Measurements from ENCODE around the gene JTB.
A peak's percentile ranks its signal among the peaks of the same experiment; 100 is the strongest.

The JTB gene

GRCh38 chr1:153991151-153991630, 13.7 kb upstream of the JTB start:
- no peaks in the 10 kb centered on the region for H3K9me3 ChIP-seq (ENCODE audit: control insufficient read depth, low read length)
- no peak overlapping the region for H2AK5ac ChIP-seq (ENCODE audit: low read length, severe bottlenecking)
- H2BK12ac ChIP-seq (ENCODE audit: low read length in 2 of 2): no peak overlapping the region
- H3K36me3 ChIP-seq (ENCODE audit: control insufficient read depth in 1 of 2, insufficient read depth in 2 of 2, low read depth in 1 of 2, low read length in 2 of 2): peaks cover 20 to 44% of the 10 kb centered on the region in 2 experiments
- peak overlapping the region; percentile 69 for H4K8ac ChIP-seq (ENCODE audit: low read length)
- H3K4ac ChIP-seq (ENCODE audit: low read depth in 1 of 2, low read length in 2 of 2): peak overlapping the region in 1 of 2 experiments; percentile 92
- H3K9ac ChIP-seq (ENCODE audit: low read length): peak overlapping the region; percentile 98
- 16% methylated on average over 7 of the region's 9 CpGs for WGBS
- no peak overlapping the region for H3K27ac ChIP-seq (ENCODE audit: low read length, poor library complexity, severe bottlenecking)
- H2BK5ac ChIP-seq (ENCODE audit: low read depth, low read length, poor library complexity, severe bottlenecking): no peak overlapping the region
- H2AFZ ChIP-seq (ENCODE audit: low read depth, low read length): no peak overlapping the region
- H3K14ac ChIP-seq (ENCODE audit: low read length in 2 of 2): no peak overlapping the region
- H3K4me1 ChIP-seq (ENCODE audit: control insufficient read depth, insufficient read depth, low read depth, low read length): no peaks in the 10 kb centered on the region
- no peaks in the 10 kb centered on the region for H3K27me3 ChIP-seq (ENCODE audit: control insufficient read depth in 1 of 2, insufficient read depth in 1 of 2, low read length in 2 of 2)
- H3K23ac ChIP-seq (ENCODE audit: low read length in 2 of 2): no peak overlapping the region
- H2BK120ac ChIP-seq (ENCODE audit: low read depth, low read length): no peak overlapping the region
- no peak overlapping the region for H2BK15ac ChIP-seq (ENCODE audit: low read depth, poor library complexity, severe bottlenecking)
- peak overlapping the region; percentile 82 to 93 for H3K4me3 ChIP-seq (ENCODE audit: insufficient read depth in 1 of 2, low read depth in 1 of 2, low read length in 2 of 2)
- DNase-seq: no peak
- peak overlapping the region; percentile 48 for H3K4me2 ChIP-seq (ENCODE audit: low read length, poor library complexity, severe bottlenecking)
- H4K91ac ChIP-seq (ENCODE audit: low read length): no peak overlapping the region
- peak overlapping the region in 1 of 2 experiments; percentile 85 for H3K18ac ChIP-seq (ENCODE audit: low read depth in 1 of 2, low read length in 2 of 2)
- H3K79me1 ChIP-seq (replicated peaks; ENCODE audit: low read length, poor library complexity, severe bottlenecking): no peaks in the 10 kb centered on the region

DNA sequence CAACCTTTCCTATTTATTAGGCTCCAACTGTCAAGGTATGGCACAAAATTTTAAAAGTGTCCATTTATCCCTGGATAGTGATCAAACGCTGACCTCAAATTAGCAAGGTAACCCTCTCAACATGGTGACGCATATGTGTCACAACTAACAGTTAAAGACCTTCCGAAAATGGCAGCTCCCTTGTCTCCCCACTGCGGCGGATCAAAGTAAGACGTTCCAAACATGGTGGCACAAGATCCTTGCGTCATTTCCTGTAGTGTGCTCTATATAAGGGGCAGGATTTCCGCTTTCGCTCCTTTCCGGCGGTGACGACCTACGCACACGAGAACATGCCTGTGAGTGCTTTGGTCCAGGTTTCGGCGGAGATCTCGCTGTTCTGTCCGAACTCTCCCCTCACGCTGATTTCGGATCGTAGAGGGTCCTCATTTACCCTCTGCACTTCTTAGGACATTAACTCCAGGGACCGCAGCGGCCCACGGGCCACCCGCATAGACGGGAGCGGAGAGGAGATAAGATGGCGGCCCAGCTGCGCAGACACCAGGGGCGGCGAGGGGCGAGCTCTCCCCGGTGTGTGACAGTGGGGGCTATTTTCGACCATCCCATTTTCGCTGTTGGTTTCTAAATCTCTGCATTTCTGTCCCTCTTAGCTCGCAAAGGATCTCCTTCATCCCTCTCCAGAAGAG, 13.1 kb upstream of the JTB start, which contains the start of gene RPS27:
RPS27 (plus strand) TSS at position 295 of the 683 bp plus-strand sequence; CDS start at position 330, 35 bp downstream.
- no peak within 1 kb of the TSS for H2BK12ac ChIP-seq (ENCODE audit: low read length in 2 of 2)
- no peaks in the 10 kb centered on the region for H3K79me1 ChIP-seq (replicated peaks; ENCODE audit: low read length, poor library complexity, severe bottlenecking)
- peak within 1 kb of the TSS; percentile 82 to 93 for H3K4me3 ChIP-seq (ENCODE audit: insufficient read depth in 1 of 2, low read depth in 1 of 2, low read length in 2 of 2)
- H3K4ac ChIP-seq (ENCODE audit: low read depth in 1 of 2, low read length in 2 of 2): peak within 1 kb of the TSS; percentile 92 to 96
- DNase-seq: peak; percentile 98
- peak within 1 kb of the TSS; percentile 81 for H4K8ac ChIP-seq (ENCODE audit: low read length)
- H3K27ac ChIP-seq (ENCODE audit: low read length, poor library complexity, severe bottlenecking): peak within 1 kb of the TSS; percentile 89
- H3K4me1 ChIP-seq (ENCODE audit: control insufficient read depth, insufficient read depth, low read depth, low read length): no peaks in the 10 kb centered on the region
- no peaks in the 10 kb centered on the region for H3K9me3 ChIP-seq (ENCODE audit: control insufficient read depth, low read length)
- no peak within 1 kb of the TSS for H2AFZ ChIP-seq (ENCODE audit: low read depth, low read length)
- no peaks in the 10 kb centered on the region for H3K27me3 ChIP-seq (ENCODE audit: control insufficient read depth in 1 of 2, insufficient read depth in 1 of 2, low read length in 2 of 2)
- peaks cover 20 to 42% of the 10 kb centered on the region in 2 experiments for H3K36me3 ChIP-seq (ENCODE audit: control insufficient read depth in 1 of 2, insufficient read depth in 2 of 2, low read depth in 1 of 2, low read length in 2 of 2)
- H3K4me2 ChIP-seq (ENCODE audit: low read length, poor library complexity, severe bottlenecking): peak within 1 kb of the TSS; percentile 48
- under 1% methylated on average over 27 of the region's 36 CpGs for WGBS
- H2BK15ac ChIP-seq (ENCODE audit: low read depth, poor library complexity, severe bottlenecking): no peak within 1 kb of the TSS
- peak within 1 kb of the TSS; percentile 77 for H4K91ac ChIP-seq (ENCODE audit: low read length)
- no peak within 1 kb of the TSS for H3K23ac ChIP-seq (ENCODE audit: low read length in 2 of 2)
- peak within 1 kb of the TSS in 1 of 2 experiments; percentile 74 for H3K14ac ChIP-seq (ENCODE audit: low read length in 2 of 2)
- peak within 1 kb of the TSS; percentile 81 for H2BK5ac ChIP-seq (ENCODE audit: low read depth, low read length, poor library complexity, severe bottlenecking)
- peak within 1 kb of the TSS; percentile 98 for H3K9ac ChIP-seq (ENCODE audit: low read length)
- H2AK5ac ChIP-seq (ENCODE audit: low read length, severe bottlenecking): peak within 1 kb of the TSS; percentile 90
- peak within 1 kb of the TSS; percentile 77 for H2BK120ac ChIP-seq (ENCODE audit: low read depth, low read length)
- peak within 1 kb of the TSS; percentile 85 to 98 for H3K18ac ChIP-seq (ENCODE audit: low read depth in 1 of 2, low read length in 2 of 2)

- Histone ChIP-seq H4K8ac (ENCODE audit: low read length) (no peak overlapping the region), H2BK5ac (ENCODE audit: low read depth, low read length, poor library complexity, severe bottlenecking) (no peak overlapping the region), H3K9me3 (ENCODE audit: control insufficient read depth, low read length) (no peaks in the 10 kb centered on the region), H3K27me3 (ENCODE audit: control insufficient read depth in 1 of 2, insufficient read depth in 1 of 2, low read length in 2 of 2) (no peaks in the 10 kb centered on the region), H3K18ac (ENCODE audit: low read depth in 1 of 2, low read length in 2 of 2) (no peak overlapping the region), H3K36me3 (ENCODE audit: control insufficient read depth in 1 of 2, insufficient read depth in 2 of 2, low read depth in 1 of 2, low read length in 2 of 2) (peaks cover 12 to 32% of the 10 kb centered on the region in 2 experiments), H3K27ac (ENCODE audit: low read length, poor library complexity, severe bottlenecking) (no peak overlapping the region), H2BK120ac (ENCODE audit: low read depth, low read length) (no peak overlapping the region), H3K4me3 (ENCODE audit: insufficient read depth in 1 of 2, low read depth in 1 of 2, low read length in 2 of 2) (no peak overlapping the region), H2AK5ac (ENCODE audit: low read length, severe bottlenecking) (no peak overlapping the region), H2BK15ac (ENCODE audit: low read depth, poor library complexity, severe bottlenecking) (no peak overlapping the region), H2BK12ac (ENCODE audit: low read length in 2 of 2) (no peak overlapping the region), H3K4me1 (ENCODE audit: control insufficient read depth, insufficient read depth, low read depth, low read length) (peaks cover 2% of the 10 kb centered on the region), H2AFZ (ENCODE audit: low read depth, low read length) (no peak overlapping the region), H3K9ac (ENCODE audit: low read length) (peak overlapping the region; percentile 94), H4K91ac (ENCODE audit: low read length) (no peak overlapping the region), H3K4me2 (ENCODE audit: low read length, poor library complexity, severe bottlenecking) (no peak overlapping the region), H3K23ac (ENCODE audit: low read length in 2 of 2) (no peak overlapping the region), H3K79me1 (replicated peaks; ENCODE audit: low read length, poor library complexity, severe bottlenecking) (peaks cover 8% of the 10 kb centered on the region), H3K14ac (ENCODE audit: low read length in 2 of 2) (no peak overlapping the region), H3K4ac (ENCODE audit: low read depth in 1 of 2, low read length in 2 of 2) (no peak overlapping the region)
- DNase-seq: no peak
- WGBS: 90% methylated on average over 7 of the region's 8 CpGs
Observed at GRCh38 chr1:153987621-153988020, 10.1 kb upstream of the JTB start.

- under 1% methylated on average over 22 of the region's 32 CpGs for WGBS
- H2BK5ac ChIP-seq (ENCODE audit: low read depth, low read length, poor library complexity, severe bottlenecking): peak within 1 kb of the TSS; percentile 12
Observed at GRCh38 chr1:153985941-153986761, 8.7 kb upstream of the JTB start, which contains the start of gene RAB13. RAB13 (minus strand) TSS chr1:153986339; CDS start chr1:153986236, 103 bp downstream.

More at GRCh38 chr1:153985941-153986761, 8.7 kb upstream of the JTB start, which contains the start of gene RAB13:
- DNase-seq: peak; percentile 92
- Histone ChIP-seq H3K4me3 (ENCODE audit: insufficient read depth in 1 of 2, low read depth in 1 of 2, low read length in 2 of 2) (peak within 1 kb of the TSS; percentile 55 to 99), H3K9ac (ENCODE audit: low read length) (peak within 1 kb of the TSS; percentile 99), H2AK5ac (ENCODE audit: low read length, severe bottlenecking) (peak within 1 kb of the TSS; percentile 8), H3K4ac (ENCODE audit: low read depth in 1 of 2, low read length in 2 of 2) (peak within 1 kb of the TSS; percentile 16 to 82), H3K14ac (ENCODE audit: low read length in 2 of 2) (peak within 1 kb of the TSS; percentile 14 to 41), H2BK120ac (ENCODE audit: low read depth, low read length) (peak within 1 kb of the TSS; percentile 3), H3K79me1 (replicated peaks; ENCODE audit: low read length, poor library complexity, severe bottlenecking) (peaks cover 15% of the 10 kb centered on the region), H4K91ac (ENCODE audit: low read length) (peak within 1 kb of the TSS; percentile 20), H2BK12ac (ENCODE audit: low read length in 2 of 2) (peak within 1 kb of the TSS; percentile 51 to 52), H3K36me3 (ENCODE audit: control insufficient read depth in 1 of 2, insufficient read depth in 2 of 2, low read depth in 1 of 2, low read length in 2 of 2) (peaks cover 18 to 32% of the 10 kb centered on the region in 2 experiments), H2BK15ac (ENCODE audit: low read depth, poor library complexity, severe bottlenecking) (no peak within 1 kb of the TSS), H3K23ac (ENCODE audit: low read length in 2 of 2) (peak within 1 kb of the TSS in 1 of 2 experiments; percentile 41), H3K4me1 (ENCODE audit: control insufficient read depth, insufficient read depth, low read depth, low read length) (peaks cover 2% of the 10 kb centered on the region), H3K4me2 (ENCODE audit: low read length, poor library complexity, severe bottlenecking) (peak within 1 kb of the TSS; percentile 88), H3K9me3 (ENCODE audit: control insufficient read depth, low read length) (no peaks in the 10 kb centered on the region), H3K27me3 (ENCODE audit: control insufficient read depth in 1 of 2, insufficient read depth in 1 of 2, low read length in 2 of 2) (no peaks in the 10 kb centered on the region), H4K8ac (ENCODE audit: low read length) (peak within 1 kb of the TSS; percentile 38), H2AFZ (ENCODE audit: low read depth, low read length) (peak within 1 kb of the TSS; percentile 51), H3K18ac (ENCODE audit: low read depth in 1 of 2, low read length in 2 of 2) (peak within 1 kb of the TSS; percentile 25 to 90), H3K27ac (ENCODE audit: low read length, poor library complexity, severe bottlenecking) (peak within 1 kb of the TSS; percentile 92)
